Suprapubic skin (tissue), 4 donors: ENCODE results near the gene CACNA2D2.

Experiments used
- CTCF ChIP-seq, 2 donors: fragments of 200-600 bp in 1 of 2; fragments of 450-650 bp in 1 of 2; sonication (generic) in 1 of 2; IDR thresholded peaks; one replicate each; pipeline ENCODE4 v1.5.1; 2016 to 2019; ENCODE audit warnings: antibody characterized with exemption in 2 of 2, mild to moderate bottlenecking in 1 of 2, moderate library complexity in 1 of 2
- EP300 ChIP-seq: sonication (generic); formaldehyde crosslinking; IDR thresholded peaks from one replicate; pipeline ENCODE4 v1.6.1; 2017; ENCODE audit warnings: antibody characterized with exemption
- POLR2A ChIP-seq, 2 donors: fragments of 450-650 bp; IDR thresholded peaks; one replicate each; pipeline ENCODE4 v1.6.1; 2017; ENCODE audit warnings: antibody characterized with exemption in 2 of 2, mild to moderate bottlenecking in 2 of 2, moderate library complexity in 2 of 2
- POLR2AphosphoS5 ChIP-seq, 3 donors: sonication (generic); formaldehyde crosslinking; IDR thresholded peaks; one replicate each; pipeline ENCODE4 v1.6.1; 2017; ENCODE audit warnings: antibody characterized with exemption in 3 of 3

- TF ChIP-seq CTCF (IDR thresholded peaks at IDR 0.05) (no peak), EP300 (no peak), POLR2AphosphoS5 (IDR thresholded peaks at IDR 0.05) (no peak), POLR2A (IDR thresholded peaks at IDR 0.05) (no peak)
Observed at GRCh38 chr3:50373146-50374051, 130.0 kb downstream of the CACNA2D2 start.
